SK-N-SH (cell line): Measurements from ENCODE around the gene DSC3. TPM values are rescaled to one million over a fixed set of nuclear protein-coding genes. Genes with fewer than 3 reads are reported as not detected.

Source experiments
- CTCF ChIA-PET: fragments of 300-600, 350-600 bp; formaldehyde crosslinking; extraction: SDS; loops from one replicate; lab custom pipeline; 2021; lab: Yijun Ruan, JAX
- POLR2A ChIA-PET: fragments of 350-600 bp; sonication (Branson Sonifier 250); formaldehyde crosslinking; extraction: SDS; loops from one replicate; lab custom pipeline; 2020; ENCODE audit warnings: antibody characterized with exemption, inconsistent platforms; lab: Yijun Ruan, JAX
- DNase-seq: peaks from one replicate; pipeline ENCODE4 v3.0.0; 2012
- H2AFZ ChIP-seq: fragments of 200-600 bp; sonication (generic); 2 replicates; pipeline ENCODE4 v1.8.1; 2016; ENCODE audit warnings: antibody characterized with exemption, mild to moderate bottlenecking, low read depth
- H3F3A ChIP-seq: fragments of 200-600 bp; sonication (generic); replicated peaks from 2 replicates; pipeline ENCODE3; 2016; ENCODE audit warnings: antibody characterized with exemption, mild to moderate bottlenecking; ENCODE audit not compliant: insufficient read depth
- H3K27ac ChIP-seq, 2 experiments: fragments of 200-500 bp in 1 of 2; fragments of 200-600 bp in 1 of 2; sonication (Bioruptor generic) in 1 of 2; sonication (generic), shearing (Covaris generic) in 1 of 2; 2 replicates each; pipeline versions ENCODE4 v1.5.1 to v1.6.1; 2014 to 2016; ENCODE audit warnings: low read depth in 2 of 2, inconsistent platforms in 1 of 2, low read length in 1 of 2, mild to moderate bottlenecking in 1 of 2, mixed read lengths in 1 of 2
- H3K27me3 ChIP-seq: fragments of 200-600 bp; sonication (generic), shearing (Covaris generic); 2 replicates; pipeline ENCODE4 v1.6.1; 2016; ENCODE audit warnings: mixed run types; ENCODE audit not compliant: insufficient read depth
- H3K36me3 ChIP-seq, 2 experiments: fragments of 200-500 bp in 1 of 2; fragments of 200-600 bp in 1 of 2; sonication (Bioruptor generic) in 1 of 2; sonication (generic) in 1 of 2; replicated peaks in 1 of 2; 2 replicates each; pipeline versions ENCODE3 to v1.5.1; 2014 to 2016; ENCODE audit warnings: low read length in 1 of 2, mild to moderate bottlenecking in 1 of 2; ENCODE audit not compliant: insufficient read depth in 2 of 2, control insufficient read depth in 1 of 2
- H3K4me1 ChIP-seq, 2 experiments: fragments of 200-500 bp in 1 of 2; fragments of 200-600 bp in 1 of 2; sonication (Bioruptor generic) in 1 of 2; sonication (generic), shearing (Covaris generic) in 1 of 2; 2 replicates each; pipeline versions ENCODE4 v1.5.1 to v1.6.1; 2014 to 2016; ENCODE audit warnings: low read depth in 1 of 2, low read length in 1 of 2, mixed run types in 1 of 2; ENCODE audit not compliant: insufficient read depth in 2 of 2, control insufficient read depth in 1 of 2
- H3K4me2 ChIP-seq: fragments of 200-600 bp; sonication (generic), shearing (Covaris generic); 2 replicates; pipeline ENCODE4 v1.6.1; 2017; ENCODE audit warnings: mixed run types
- H3K4me3 ChIP-seq, 2 experiments: fragments of 200-500 bp in 1 of 2; fragments of 200-600 bp in 1 of 2; sonication (Bioruptor generic) in 1 of 2; sonication (generic), shearing (Covaris generic) in 1 of 2; 2 replicates each; pipeline versions ENCODE4 v1.5.1 to v1.8.1; 2014 to 2016; ENCODE audit warnings: low read depth in 2 of 2, inconsistent platforms in 1 of 2, low read length in 1 of 2, mild to moderate bottlenecking in 1 of 2, mixed read lengths in 1 of 2, moderate library complexity in 1 of 2
- H3K79me2 ChIP-seq: fragments of 200-600 bp; sonication (generic); 2 replicates; pipeline ENCODE4 v1.8.1; 2017; ENCODE audit warnings: mild to moderate bottlenecking; ENCODE audit not compliant: insufficient read depth
- H3K9ac ChIP-seq: fragments of 200-600 bp; sonication (generic); 2 replicates; pipeline ENCODE4 v1.6.1; 2017; ENCODE audit warnings: mixed run types
- H3K9me2 ChIP-seq: fragments of 200-600 bp; sonication (generic); 2 replicates; pipeline ENCODE4 v1.6.1; 2017; ENCODE audit warnings: mixed run types
- H3K9me3 ChIP-seq: fragments of 200-600 bp; sonication (generic); 2 replicates; pipeline ENCODE4 v1.6.1; 2017; ENCODE audit warnings: mixed run types, mild to moderate bottlenecking, moderate library complexity
- H4K20me1 ChIP-seq: fragments of 200-600 bp; sonication (generic); 2 replicates; pipeline ENCODE4 v1.6.1; 2017; ENCODE audit warnings: mild to moderate bottlenecking, mixed run types; ENCODE audit not compliant: insufficient read depth
- ELF1 ChIP-seq: IDR thresholded peaks from 2 replicates; pipeline ENCODE4 v1.4.0; 2012
- EP300 ChIP-seq, 2 experiments: IDR thresholded peaks; 2 replicates each; pipeline versions ENCODE4 v1.4.0 to v1.6.1; 2012; ENCODE audit warnings: borderline replicate concordance in 1 of 2, low read depth in 1 of 2, low read length in 1 of 2
- EZH2phosphoT487 ChIP-seq: fragments of 200-600 bp; sonication (generic); IDR thresholded peaks from 2 replicates; pipeline ENCODE4 v1.6.1; 2017; ENCODE audit warnings: low read depth, mixed run types, mild to moderate bottlenecking, antibody characterized with exemption, moderate library complexity, borderline replicate concordance
- FOSL2 ChIP-seq: IDR thresholded peaks from 2 replicates; pipeline ENCODE4 v1.4.0; 2012; ENCODE audit warnings: low read depth, mild to moderate bottlenecking, moderate library complexity, borderline replicate concordance
- FOXM1 ChIP-seq: IDR thresholded peaks from 2 replicates; pipeline ENCODE4 v1.4.0; 2012; ENCODE audit warnings: low read depth, mild to moderate bottlenecking
- GABPA ChIP-seq: IDR thresholded peaks from 2 replicates; pipeline ENCODE4 v1.4.0; 2012; ENCODE audit warnings: low read depth, mild to moderate bottlenecking
- JUND ChIP-seq: IDR thresholded peaks from 2 replicates; pipeline ENCODE4 v1.4.0; 2012
- NFIC ChIP-seq: IDR thresholded peaks from 2 replicates; pipeline ENCODE4 v1.4.0; 2012; ENCODE audit warnings: borderline replicate concordance
- POLR2AphosphoS5 ChIP-seq: IDR thresholded peaks from 2 replicates; pipeline ENCODE4 v1.6.1; 2012; ENCODE audit warnings: low read depth, low read length
- RCOR1 ChIP-seq: fragments of 150-350 bp; IDR thresholded peaks from 2 replicates; pipeline ENCODE4 v1.6.1; 2017; ENCODE audit warnings: antibody characterized with exemption, low read length
- SIN3A ChIP-seq: IDR thresholded peaks from 2 replicates; pipeline ENCODE4 v1.6.1; 2012; ENCODE audit warnings: low read depth, mild to moderate bottlenecking, low read length, moderate library complexity, borderline replicate concordance
- TCF12 ChIP-seq: IDR thresholded peaks from 2 replicates; pipeline ENCODE4 v1.4.0; 2012
- TEAD4 ChIP-seq: IDR thresholded peaks from 2 replicates; pipeline ENCODE4 v1.4.0; 2012; ENCODE audit warnings: mild to moderate bottlenecking, borderline replicate concordance; ENCODE audit not compliant: insufficient read depth
- WGBS: methylation state at CpG from one replicate; pipeline ENCODE4 v1.1.6; 2017; ENCODE audit warnings: low lambda C conversion rate; 5-methylcytosine and 5-hydroxymethylcytosine counted together
- polyA plus RNA-seq, 3 experiments: library from polyadenylated mRNA; depleted of rRNA; stranded (reverse); fragments of >200 nt; gene quantifications; 2 replicates each; pipeline ENCODE4 v1.2.3, GENCODE V29; 2012
- TF ChIP-seq, protein P1 (sequence below): fragments of 150-350 bp; IDR thresholded peaks from 2 replicates; pipeline ENCODE4 v1.6.1; 2017; ENCODE audit warnings: antibody characterized with exemption, low read length, low read depth, borderline replicate concordance
- TF ChIP-seq, protein P2 (sequence below): IDR thresholded peaks from 2 replicates; pipeline ENCODE4; 2012
- TF ChIP-seq, protein P3 (sequence below): IDR thresholded peaks from 2 replicates; pipeline ENCODE4 v1.4.0; 2012; ENCODE audit warnings: low read depth, borderline replicate concordance
- TF ChIP-seq, protein P4 (sequence below): fragments of 200-600 bp; sonication (generic); IDR thresholded peaks from 2 replicates; pipeline ENCODE4 v1.6.1; 2017; ENCODE audit warnings: antibody characterized with exemption, mild to moderate bottlenecking, moderate library complexity
- TF ChIP-seq, protein P5 (sequence below): fragments of 150-350 bp; IDR thresholded peaks from 2 replicates; pipeline ENCODE4 v1.6.1; 2016; ENCODE audit warnings: mild to moderate bottlenecking, low read depth, low read length
- TF ChIP-seq, protein P6 (sequence below): IDR thresholded peaks from 2 replicates; pipeline ENCODE4 v1.6.1; 2012; ENCODE audit warnings: mild to moderate bottlenecking, low read depth, low read length, moderate library complexity

The DSC3 gene
- polyA plus RNA-seq, 1 of the 3 experiments (the other 2 are of a cell fraction) = not detected

DNA sequence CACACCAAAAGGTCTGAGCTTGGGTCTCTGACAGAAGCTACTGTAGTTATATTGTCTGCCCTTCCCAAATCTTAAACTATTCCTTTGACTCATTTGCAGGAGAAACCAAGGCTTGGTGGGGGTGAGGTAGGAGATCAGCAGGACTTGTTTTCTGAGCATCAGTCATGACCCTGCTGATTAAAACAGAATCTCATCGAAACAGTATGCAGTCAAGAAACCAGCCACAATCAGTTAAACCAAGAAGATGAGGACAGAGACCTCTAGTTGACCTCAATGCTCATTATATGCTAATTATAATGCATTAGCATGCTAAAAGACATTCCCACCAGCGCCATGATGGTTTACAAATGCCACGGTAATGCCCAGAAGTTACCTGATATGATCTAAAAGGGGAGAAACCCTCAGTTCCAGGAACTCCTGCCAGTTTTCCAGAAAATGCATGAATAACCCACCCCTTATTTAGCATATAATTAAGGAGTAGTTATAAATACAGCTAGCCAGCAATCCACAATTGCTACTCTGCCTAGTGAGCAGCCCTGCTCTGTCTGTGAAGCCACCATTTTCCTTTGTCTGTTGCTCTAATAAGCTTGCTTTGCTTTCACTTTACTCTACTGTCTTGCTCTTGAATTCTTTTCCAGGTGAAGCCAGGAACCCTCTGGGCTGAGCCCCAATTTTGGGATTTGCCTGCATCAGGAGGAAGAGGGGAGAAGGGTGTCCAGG, 26.7 kb downstream of the DSC3 start:
- no peaks in the 10 kb centered on the region for H3K9me3 ChIP-seq
- no peak overlapping the region for H3K9ac ChIP-seq
- H4K20me1 ChIP-seq = no peaks in the 10 kb centered on the region
- DNase-seq = no peak
- no peaks in the 10 kb centered on the region for H3K36me3 ChIP-seq
- WGBS = 7% methylated on average over 3 of the region's 3 CpGs
- no peaks in the 10 kb centered on the region for H3K9me2 ChIP-seq
- no peaks in the 10 kb centered on the region for H3K4me1 ChIP-seq
- H3K27me3 ChIP-seq = peaks cover 9% of the 10 kb centered on the region; the same call in 1 of the 2 replicates
- peaks cover 3% of the 10 kb centered on the region for H3F3A ChIP-seq
- H2AFZ ChIP-seq = no peak overlapping the region
- ChIA-PET CTCF (no interaction called here), POLR2A (no interaction called here)
- no peak overlapping the region for H3K27ac ChIP-seq
- TF ChIP-seq SIN3A = no peak
- TF ChIP-seq NFIC = no peak
- TF ChIP-seq EZH2phosphoT487 = no peak
- TF ChIP-seq, protein P1, sequence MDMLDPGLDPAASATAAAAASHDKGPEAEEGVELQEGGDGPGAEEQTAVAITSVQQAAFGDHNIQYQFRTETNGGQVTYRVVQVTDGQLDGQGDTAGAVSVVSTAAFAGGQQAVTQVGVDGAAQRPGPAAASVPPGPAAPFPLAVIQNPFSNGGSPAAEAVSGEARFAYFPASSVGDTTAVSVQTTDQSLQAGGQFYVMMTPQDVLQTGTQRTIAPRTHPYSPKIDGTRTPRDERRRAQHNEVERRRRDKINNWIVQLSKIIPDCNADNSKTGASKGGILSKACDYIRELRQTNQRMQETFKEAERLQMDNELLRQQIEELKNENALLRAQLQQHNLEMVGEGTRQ = no peak
- TF ChIP-seq ELF1 = no peak
- no peak for TF ChIP-seq FOSL2
- no peak for TF ChIP-seq GABPA
- no peak for TF ChIP-seq EP300 (IDR thresholded peaks at IDR 0.05; ENCODE audit: borderline replicate concordance in 1 of 2, low read depth in 1 of 2, low read length in 1 of 2)
- TF ChIP-seq, protein P2, sequence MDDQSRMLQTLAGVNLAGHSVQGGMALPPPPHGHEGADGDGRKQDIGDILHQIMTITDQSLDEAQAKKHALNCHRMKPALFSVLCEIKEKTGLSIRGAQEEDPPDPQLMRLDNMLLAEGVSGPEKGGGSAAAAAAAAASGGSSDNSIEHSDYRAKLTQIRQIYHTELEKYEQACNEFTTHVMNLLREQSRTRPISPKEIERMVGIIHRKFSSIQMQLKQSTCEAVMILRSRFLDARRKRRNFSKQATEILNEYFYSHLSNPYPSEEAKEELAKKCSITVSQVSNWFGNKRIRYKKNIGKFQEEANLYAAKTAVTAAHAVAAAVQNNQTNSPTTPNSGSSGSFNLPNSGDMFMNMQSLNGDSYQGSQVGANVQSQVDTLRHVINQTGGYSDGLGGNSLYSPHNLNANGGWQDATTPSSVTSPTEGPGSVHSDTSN = no peak
- TF ChIP-seq FOXM1 = no peak
- no peak for TF ChIP-seq RCOR1
- no peak for TF ChIP-seq TEAD4
- TF ChIP-seq, protein P3, sequence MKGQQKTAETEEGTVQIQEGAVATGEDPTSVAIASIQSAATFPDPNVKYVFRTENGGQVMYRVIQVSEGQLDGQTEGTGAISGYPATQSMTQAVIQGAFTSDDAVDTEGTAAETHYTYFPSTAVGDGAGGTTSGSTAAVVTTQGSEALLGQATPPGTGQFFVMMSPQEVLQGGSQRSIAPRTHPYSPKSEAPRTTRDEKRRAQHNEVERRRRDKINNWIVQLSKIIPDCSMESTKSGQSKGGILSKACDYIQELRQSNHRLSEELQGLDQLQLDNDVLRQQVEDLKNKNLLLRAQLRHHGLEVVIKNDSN = no peak
- TF ChIP-seq, protein P4, sequence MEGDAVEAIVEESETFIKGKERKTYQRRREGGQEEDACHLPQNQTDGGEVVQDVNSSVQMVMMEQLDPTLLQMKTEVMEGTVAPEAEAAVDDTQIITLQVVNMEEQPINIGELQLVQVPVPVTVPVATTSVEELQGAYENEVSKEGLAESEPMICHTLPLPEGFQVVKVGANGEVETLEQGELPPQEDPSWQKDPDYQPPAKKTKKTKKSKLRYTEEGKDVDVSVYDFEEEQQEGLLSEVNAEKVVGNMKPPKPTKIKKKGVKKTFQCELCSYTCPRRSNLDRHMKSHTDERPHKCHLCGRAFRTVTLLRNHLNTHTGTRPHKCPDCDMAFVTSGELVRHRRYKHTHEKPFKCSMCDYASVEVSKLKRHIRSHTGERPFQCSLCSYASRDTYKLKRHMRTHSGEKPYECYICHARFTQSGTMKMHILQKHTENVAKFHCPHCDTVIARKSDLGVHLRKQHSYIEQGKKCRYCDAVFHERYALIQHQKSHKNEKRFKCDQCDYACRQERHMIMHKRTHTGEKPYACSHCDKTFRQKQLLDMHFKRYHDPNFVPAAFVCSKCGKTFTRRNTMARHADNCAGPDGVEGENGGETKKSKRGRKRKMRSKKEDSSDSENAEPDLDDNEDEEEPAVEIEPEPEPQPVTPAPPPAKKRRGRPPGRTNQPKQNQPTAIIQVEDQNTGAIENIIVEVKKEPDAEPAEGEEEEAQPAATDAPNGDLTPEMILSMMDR = no peak
- no peak for TF ChIP-seq JUND
- no peak for TF ChIP-seq TCF12
- TF ChIP-seq, protein P5, sequence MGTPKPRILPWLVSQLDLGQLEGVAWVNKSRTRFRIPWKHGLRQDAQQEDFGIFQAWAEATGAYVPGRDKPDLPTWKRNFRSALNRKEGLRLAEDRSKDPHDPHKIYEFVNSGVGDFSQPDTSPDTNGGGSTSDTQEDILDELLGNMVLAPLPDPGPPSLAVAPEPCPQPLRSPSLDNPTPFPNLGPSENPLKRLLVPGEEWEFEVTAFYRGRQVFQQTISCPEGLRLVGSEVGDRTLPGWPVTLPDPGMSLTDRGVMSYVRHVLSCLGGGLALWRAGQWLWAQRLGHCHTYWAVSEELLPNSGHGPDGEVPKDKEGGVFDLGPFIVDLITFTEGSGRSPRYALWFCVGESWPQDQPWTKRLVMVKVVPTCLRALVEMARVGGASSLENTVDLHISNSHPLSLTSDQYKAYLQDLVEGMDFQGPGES = no peak
- TF ChIP-seq, protein P6, sequence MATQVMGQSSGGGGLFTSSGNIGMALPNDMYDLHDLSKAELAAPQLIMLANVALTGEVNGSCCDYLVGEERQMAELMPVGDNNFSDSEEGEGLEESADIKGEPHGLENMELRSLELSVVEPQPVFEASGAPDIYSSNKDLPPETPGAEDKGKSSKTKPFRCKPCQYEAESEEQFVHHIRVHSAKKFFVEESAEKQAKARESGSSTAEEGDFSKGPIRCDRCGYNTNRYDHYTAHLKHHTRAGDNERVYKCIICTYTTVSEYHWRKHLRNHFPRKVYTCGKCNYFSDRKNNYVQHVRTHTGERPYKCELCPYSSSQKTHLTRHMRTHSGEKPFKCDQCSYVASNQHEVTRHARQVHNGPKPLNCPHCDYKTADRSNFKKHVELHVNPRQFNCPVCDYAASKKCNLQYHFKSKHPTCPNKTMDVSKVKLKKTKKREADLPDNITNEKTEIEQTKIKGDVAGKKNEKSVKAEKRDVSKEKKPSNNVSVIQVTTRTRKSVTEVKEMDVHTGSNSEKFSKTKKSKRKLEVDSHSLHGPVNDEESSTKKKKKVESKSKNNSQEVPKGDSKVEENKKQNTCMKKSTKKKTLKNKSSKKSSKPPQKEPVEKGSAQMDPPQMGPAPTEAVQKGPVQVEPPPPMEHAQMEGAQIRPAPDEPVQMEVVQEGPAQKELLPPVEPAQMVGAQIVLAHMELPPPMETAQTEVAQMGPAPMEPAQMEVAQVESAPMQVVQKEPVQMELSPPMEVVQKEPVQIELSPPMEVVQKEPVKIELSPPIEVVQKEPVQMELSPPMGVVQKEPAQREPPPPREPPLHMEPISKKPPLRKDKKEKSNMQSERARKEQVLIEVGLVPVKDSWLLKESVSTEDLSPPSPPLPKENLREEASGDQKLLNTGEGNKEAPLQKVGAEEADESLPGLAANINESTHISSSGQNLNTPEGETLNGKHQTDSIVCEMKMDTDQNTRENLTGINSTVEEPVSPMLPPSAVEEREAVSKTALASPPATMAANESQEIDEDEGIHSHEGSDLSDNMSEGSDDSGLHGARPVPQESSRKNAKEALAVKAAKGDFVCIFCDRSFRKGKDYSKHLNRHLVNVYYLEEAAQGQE = no peak
- TF ChIP-seq POLR2AphosphoS5 = no peak
- TF ChIP-seq, all 33 proteins: peak for 0
- Histone ChIP-seq H3K4me2 (no peak overlapping the region), H3K79me2 (no peaks in the 10 kb centered on the region), H3K4me3 (no peak overlapping the region)
